ENCODE measurements around the gene TMPRSS2. TPM values are rescaled to one million over a fixed set of nuclear protein-coding genes. Genes with fewer than 3 reads are reported as not detected.

The TMPRSS2 gene
- total RNA-seq, 4 donors from 2014 or later, result 14.2 to 47.3 (median 15.6) TPM

- H3K27me3 ChIP-seq, result no peaks in the 10 kb centered on the region
- no peak for TF ChIP-seq CTCF (IDR thresholded peaks at IDR 0.05)
- no peak for TF ChIP-seq POLR2A (IDR thresholded peaks at IDR 0.05)
- no peak for DNase-seq
- H3K36me3 ChIP-seq, result peaks cover 43 to 63% of the 10 kb centered on the region in 2 donors
- no peaks in the 10 kb centered on the region for H3K4me1 ChIP-seq
- no peaks in the 10 kb centered on the region for H3K9me3 ChIP-seq
- H3K27ac ChIP-seq, result no peak overlapping the region
- no peak overlapping the region for H3K4me3 ChIP-seq (replicated peaks in 1 of 3)
- WGBS, 2 donors, result 96 to 97% methylated on average over 2 of the region's 2 CpGs
- intact Hi-C loops (cut with DNase I), result no loop called here
Observed at GRCh38 chr21:41442481-41443186, 65.3 kb downstream of the TMPRSS2 start.

DNA sequence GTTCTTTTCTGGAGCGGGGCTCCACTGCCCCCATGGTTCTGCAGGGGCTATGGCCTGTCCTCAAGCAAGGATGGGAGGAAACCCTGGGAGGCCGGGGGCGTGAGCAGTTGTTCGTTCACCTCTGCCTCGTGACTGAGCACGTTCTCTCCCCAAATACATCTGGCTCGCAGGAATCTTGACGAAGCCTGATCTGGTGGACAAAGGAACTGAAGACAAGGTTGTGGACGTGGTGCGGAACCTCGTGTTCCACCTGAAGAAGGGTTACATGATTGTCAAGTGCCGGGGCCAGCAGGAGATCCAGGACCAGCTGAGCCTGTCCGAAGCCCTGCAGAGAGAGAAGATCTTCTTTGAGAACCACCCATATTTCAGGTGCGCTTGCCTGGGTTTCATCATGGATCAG is 66.4 kb downstream of the TMPRSS2 start:
- no peak for TF ChIP-seq CTCF (IDR thresholded peaks at IDR 0.05)
- TF ChIP-seq POLR2A (IDR thresholded peaks at IDR 0.05), result no peak
- no peak overlapping the region for H3K4me3 ChIP-seq (replicated peaks in 1 of 3)
- no peaks in the 10 kb centered on the region for H3K9me3 ChIP-seq
- peaks cover 33 to 52% of the 10 kb centered on the region in 2 donors for H3K36me3 ChIP-seq
- intact Hi-C loops (cut with DNase I), result no loop called here
- DNase-seq, result no peak
- 94 to 95% methylated on average over 14 of the region's 14 CpGs for WGBS, 2 donors
- H3K4me1 ChIP-seq, result no peaks in the 10 kb centered on the region
- no peaks in the 10 kb centered on the region for H3K27me3 ChIP-seq
- H3K27ac ChIP-seq, result no peak overlapping the region

- intact Hi-C loops (cut with DNase I), result no loop called here
- no peaks in the 10 kb centered on the region for H3K4me1 ChIP-seq
- WGBS, 2 donors, result 76 to 83% methylated on average over 4 of the region's 4 CpGs
- DNase-seq, result no peak
- H3K27ac ChIP-seq, result no peak overlapping the region
- no peaks in the 10 kb centered on the region for H3K9me3 ChIP-seq
- no peak for TF ChIP-seq CTCF (IDR thresholded peaks at IDR 0.05)
- no peak for TF ChIP-seq POLR2A (IDR thresholded peaks at IDR 0.05)
- H3K27me3 ChIP-seq, result no peaks in the 10 kb centered on the region
- no peak overlapping the region for H3K4me3 ChIP-seq (replicated peaks in 1 of 3)
- H3K36me3 ChIP-seq, result peaks cover 25 to 51% of the 10 kb centered on the region in 2 donors
Observed at GRCh38 chr21:41439248-41439647, 68.7 kb downstream of the TMPRSS2 start.

DNA sequence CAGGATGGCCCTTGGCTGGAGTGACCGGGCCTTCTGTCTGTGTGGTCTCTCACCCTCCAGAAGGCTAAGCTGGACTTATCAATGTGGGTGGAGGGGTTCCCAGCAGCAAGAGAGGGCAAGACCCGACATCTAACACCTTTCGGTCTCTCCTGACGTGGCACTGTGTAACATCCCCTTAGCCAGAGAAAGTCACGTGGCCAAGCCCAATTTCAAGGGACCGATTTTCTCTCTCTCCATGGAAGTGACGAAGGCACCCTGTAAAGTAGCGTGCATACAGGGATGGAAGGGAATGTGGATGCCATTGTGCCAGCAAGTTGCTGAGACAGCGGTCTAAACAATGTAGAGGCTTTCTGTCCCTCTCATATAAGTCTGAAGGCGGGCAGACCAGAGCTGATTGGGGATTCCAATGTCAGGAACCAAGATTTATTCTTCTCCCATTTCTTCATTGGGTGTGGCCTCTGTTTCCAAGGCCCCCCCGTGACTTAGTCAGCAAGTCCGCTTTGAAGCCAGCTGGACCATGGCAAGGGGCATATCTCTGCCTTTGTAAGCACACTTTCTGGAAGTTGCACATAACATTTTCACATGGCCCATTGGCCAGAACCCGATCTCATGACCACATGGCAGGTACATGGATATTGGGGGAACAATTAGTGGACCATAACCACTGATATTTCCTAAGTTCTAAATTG is 69.4 kb downstream of the TMPRSS2 start:
- Histone ChIP-seq H3K27ac (no peak overlapping the region), H3K4me3 (replicated peaks in 1 of 3) (no peak overlapping the region), H3K27me3 (no peaks in the 10 kb centered on the region), H3K9me3 (no peaks in the 10 kb centered on the region), H3K36me3 (peaks cover 25 to 48% of the 10 kb centered on the region in 2 donors), H3K4me1 (peaks cover 1 to 4% of the 10 kb centered on the region in 2 donors)
- intact Hi-C loops (cut with DNase I), result no loop called here
- DNase-seq, result no peak
- WGBS, 2 donors, result 92 to 94% methylated on average over 13 of the region's 13 CpGs
- TF ChIP-seq CTCF (IDR thresholded peaks at IDR 0.05), result no peak
- no peak for TF ChIP-seq POLR2A (IDR thresholded peaks at IDR 0.05)

GRCh38 chr21:41437729-41438128 is 70.2 kb downstream of the TMPRSS2 start:
- intact Hi-C loops (cut with DNase I), result no loop called here
- H3K9me3 ChIP-seq, result no peaks in the 10 kb centered on the region
- peaks cover 24 to 43% of the 10 kb centered on the region in 2 donors for H3K36me3 ChIP-seq
- no peak overlapping the region for H3K4me3 ChIP-seq (replicated peaks in 1 of 3)
- DNase-seq, result no peak
- H3K27ac ChIP-seq, result no peak overlapping the region
- TF ChIP-seq POLR2A (IDR thresholded peaks at IDR 0.05) (no peak), CTCF (IDR thresholded peaks at IDR 0.05) (no peak)
- WGBS, 2 donors, result 65 to 91% methylated on average over 2 of the region's 2 CpGs
- no peaks in the 10 kb centered on the region for H3K27me3 ChIP-seq
- peaks cover 7 to 11% of the 10 kb centered on the region in 2 donors for H3K4me1 ChIP-seq

All from thyroid gland (tissue), 4 donors.